ENCODE measurements around the gene SYTL5. TPM values are rescaled to one million over a fixed set of nuclear protein-coding genes. Genes with fewer than 3 reads are reported as not detected.
"Not testable (repeated sequence)": the region's sequence is repeated elsewhere in the genome, so short reads cannot be mapped to it uniquely, and the experiment has no call there.

The SYTL5 gene
- total RNA-seq, result not detected

- POLR2A ChIA-PET, result no interaction called here
Measured at GRCh38 chrX:38006291-38006690, at the start of gene SYTL5. Gene SYTL5 (plus strand): TSS chrX:38006553. CDS start chrX:38033890, 27,337 bp downstream.

DNA sequence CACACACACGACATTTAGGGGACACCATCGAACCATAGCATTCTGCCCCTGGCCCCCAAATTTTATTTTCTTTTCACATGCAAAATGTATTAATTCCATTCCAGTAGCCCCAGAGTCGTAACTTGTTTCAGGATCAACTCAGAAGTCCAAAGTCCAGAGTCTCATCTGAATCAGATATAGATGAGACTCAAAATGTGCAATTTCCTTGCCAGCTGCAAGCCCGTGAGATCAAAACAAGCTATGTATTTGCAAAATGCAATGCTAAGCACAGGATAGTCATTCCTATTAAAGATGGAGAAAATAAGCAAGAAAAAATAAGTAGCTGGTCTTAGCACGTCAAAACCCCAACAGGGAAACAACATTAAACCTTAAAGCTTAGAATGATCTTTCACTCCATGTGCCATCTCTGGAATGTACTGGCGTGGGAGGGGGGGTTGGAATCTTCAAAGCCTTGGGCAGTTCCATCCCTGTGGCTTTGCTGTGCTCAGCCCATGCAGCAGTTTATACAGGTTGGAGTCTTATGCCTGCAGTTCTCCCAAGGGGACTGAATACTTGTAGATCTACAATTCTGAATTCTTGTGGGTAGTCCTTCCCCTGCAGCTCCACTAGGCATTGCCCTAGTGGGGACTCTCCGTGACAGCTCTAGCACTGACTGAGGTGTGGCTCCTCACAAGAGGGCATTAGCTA lies 47.7 kb upstream of the SYTL5 start:
- CTCF ChIA-PET, result no interaction called here
- Mint-ChIP-seq H3K27me3 (no peaks in the 10 kb centered on the region), H3K4me1 (peaks cover 8% of the 10 kb centered on the region), H3K36me3 (ENCODE audit: low read depth) (no peaks in the 10 kb centered on the region), H3K27ac (no peak overlapping the region), H3K9me3 (no peaks in the 10 kb centered on the region), H3K4me3 (no peak overlapping the region)
- no peak for DNase-seq
- POLR2A ChIA-PET, result no interaction called here

More at GRCh38 chrX:38006291-38006690, at the start of gene SYTL5:
- CTCF ChIA-PET, result interaction anchor here (0.6 kb wide), 1 partner anchor 125 kb away, joined by 4 read pairs; no protein-coding TSS in a partner anchor
- DNase-seq, result no peak
- Mint-ChIP-seq H3K27me3 (peaks cover 6% of the 10 kb centered on the region), H3K27ac (no peak within 1 kb of the TSS), H3K4me1 (peaks cover 4% of the 10 kb centered on the region), H3K9me3 (no peaks in the 10 kb centered on the region), H3K36me3 (ENCODE audit: low read depth) (no peaks in the 10 kb centered on the region), H3K4me3 (no peak within 1 kb of the TSS)

DNA sequence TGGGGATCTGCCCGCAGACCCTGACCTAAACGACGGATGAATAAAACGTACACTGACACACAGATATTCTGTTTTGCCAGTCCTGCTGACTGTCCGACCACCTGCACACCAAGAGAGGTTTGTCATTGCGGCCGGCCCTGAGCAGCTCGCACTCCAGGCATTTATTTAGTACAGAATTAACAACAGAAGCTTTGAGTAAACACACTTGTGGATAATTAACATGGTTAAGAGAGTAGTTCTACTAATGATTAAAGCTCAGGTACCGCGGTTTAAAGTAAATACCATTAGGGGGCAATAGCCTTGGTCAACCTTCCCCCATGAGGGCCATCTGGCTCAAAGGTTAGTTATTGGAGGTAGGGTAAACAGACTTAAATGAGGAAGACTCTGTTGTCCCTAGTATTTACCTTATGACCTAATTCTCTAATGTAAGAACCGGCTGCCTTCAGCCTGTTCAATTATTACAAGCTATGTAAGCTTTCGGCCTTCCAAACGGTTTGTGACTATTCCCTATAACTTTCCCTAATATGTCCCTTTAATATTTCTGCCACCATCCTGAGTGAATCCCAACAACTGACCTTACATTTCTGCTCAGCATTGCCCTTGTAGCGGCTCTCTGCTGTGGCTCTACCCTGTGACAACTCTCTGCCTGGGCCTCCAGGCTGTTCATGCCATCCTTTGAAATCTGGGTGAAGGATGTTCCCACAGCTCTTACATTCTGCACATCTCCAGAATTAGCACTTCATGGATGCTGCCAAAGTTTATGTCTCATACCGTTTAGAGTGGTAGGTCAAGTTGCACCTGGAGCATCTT lies 46.9 kb upstream of the SYTL5 start:
- POLR2A ChIA-PET, result no interaction called here
- Mint-ChIP-seq H3K27ac (no peak overlapping the region), H3K4me3 (no peak overlapping the region), H3K4me1 (peaks cover 8% of the 10 kb centered on the region), H3K27me3 (no peaks in the 10 kb centered on the region), H3K9me3 (no peaks in the 10 kb centered on the region), H3K36me3 (ENCODE audit: low read depth) (no peaks in the 10 kb centered on the region)
- DNase-seq, result no peak
- CTCF ChIA-PET, result no interaction called here

DNA sequence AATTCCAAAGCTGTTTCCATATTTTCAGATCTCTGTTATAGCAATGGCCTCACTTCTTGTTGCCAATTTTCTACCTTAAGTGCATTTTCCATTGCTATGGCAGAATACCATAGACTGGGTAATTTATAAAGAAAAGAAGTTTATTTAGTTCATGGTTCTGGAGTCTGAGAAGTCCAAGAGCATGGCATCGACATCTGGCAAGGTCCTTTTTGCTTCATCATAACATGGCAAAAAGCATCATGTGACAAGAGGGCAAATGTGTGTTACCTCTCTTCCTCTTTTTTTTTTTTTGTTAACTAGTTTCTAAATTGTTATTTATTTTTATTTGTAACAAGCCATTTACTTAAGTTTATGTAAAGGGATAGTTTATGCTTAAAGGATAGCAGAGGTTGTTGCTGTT lies 45.2 kb upstream of the SYTL5 start:
- DNase-seq, result no peak
- CTCF ChIA-PET, result no interaction called here
- Mint-ChIP-seq H3K36me3 (ENCODE audit: low read depth) (no peaks in the 10 kb centered on the region), H3K27me3 (no peaks in the 10 kb centered on the region), H3K27ac (no peak overlapping the region), H3K9me3 (no peaks in the 10 kb centered on the region), H3K4me1 (peaks cover 8% of the 10 kb centered on the region), H3K4me3 (no peak overlapping the region)
- POLR2A ChIA-PET, result no interaction called here

DNA sequence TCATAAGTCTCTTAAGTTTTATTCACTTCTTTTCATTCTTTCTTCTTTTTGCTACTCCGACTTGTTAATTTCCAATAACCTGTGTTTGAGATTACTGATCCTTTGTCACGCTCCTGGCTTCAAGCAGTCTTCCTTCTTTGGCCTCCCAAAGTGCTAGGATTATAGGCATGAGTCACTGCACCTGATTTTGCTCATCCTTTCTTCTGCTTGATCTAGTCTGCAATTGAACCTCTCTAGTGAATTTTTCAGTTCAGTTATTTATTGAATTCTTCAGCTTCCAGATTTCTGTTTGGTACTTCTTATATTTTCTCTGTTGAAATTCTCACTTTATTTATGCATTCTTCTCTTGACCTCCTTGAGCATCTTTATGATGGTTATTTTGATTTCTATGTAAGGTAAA lies 38.6 kb upstream of the SYTL5 start:
- no peaks in the 10 kb centered on the region for H3K9me3 Mint-ChIP-seq
- no peak overlapping the region for H3K27ac Mint-ChIP-seq
- H3K36me3 Mint-ChIP-seq (ENCODE audit: low read depth), result no peaks in the 10 kb centered on the region
- no peak overlapping the region for H3K4me3 Mint-ChIP-seq
- CTCF ChIA-PET, result no interaction called here
- no peaks in the 10 kb centered on the region for H3K27me3 Mint-ChIP-seq
- H3K4me1 Mint-ChIP-seq, result no peaks in the 10 kb centered on the region
- POLR2A ChIA-PET, result no interaction called here
- no peak for DNase-seq

- Mint-ChIP-seq H3K9me3 (no peaks in the 10 kb centered on the region), H3K27ac (no peak overlapping the region), H3K4me1 (peaks cover 17% of the 10 kb centered on the region), H3K27me3 (peaks cover 1% of the 10 kb centered on the region), H3K36me3 (ENCODE audit: low read depth) (no peaks in the 10 kb centered on the region), H3K4me3 (no peak overlapping the region)
- DNase-seq, result no peak
- ChIA-PET POLR2A (no interaction called here), CTCF (no interaction called here)
Measured at GRCh38 chrX:37975421-37975820, 30.9 kb upstream of the SYTL5 start.

DNA sequence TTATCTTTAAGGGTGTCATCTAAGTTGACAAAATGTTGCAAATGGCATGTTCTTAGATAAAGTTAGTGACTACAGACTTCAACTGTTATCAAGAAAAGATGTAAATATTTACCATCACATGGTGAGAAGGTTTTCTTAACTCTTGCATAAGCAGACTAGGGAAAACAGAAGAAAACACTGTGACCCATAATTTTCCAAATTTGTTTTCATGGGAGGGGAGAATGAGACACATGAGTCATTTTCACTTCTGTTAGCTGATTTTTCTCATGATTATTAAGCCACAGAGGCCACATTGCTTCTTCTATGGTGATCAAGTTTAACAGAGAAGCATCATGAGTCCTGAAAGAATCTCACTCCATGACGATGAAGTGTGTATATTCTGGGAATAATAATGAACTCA lies 30.2 kb upstream of the SYTL5 start:
- H3K27me3 Mint-ChIP-seq, result peaks cover 1% of the 10 kb centered on the region
- DNase-seq, result no peak
- peaks cover 17% of the 10 kb centered on the region for H3K4me1 Mint-ChIP-seq
- H3K9me3 Mint-ChIP-seq, result peaks cover 2% of the 10 kb centered on the region
- no peak overlapping the region for H3K4me3 Mint-ChIP-seq
- ChIA-PET CTCF (interaction anchor here (0.6 to 0.7 kb wide), 2 partner anchors 264 to 287 kb away, joined by 4 read pairs; no protein-coding TSS in a partner anchor), POLR2A (no interaction called here)
- no peaks in the 10 kb centered on the region for H3K36me3 Mint-ChIP-seq (ENCODE audit: low read depth)
- H3K27ac Mint-ChIP-seq, result no peak overlapping the region

DNA sequence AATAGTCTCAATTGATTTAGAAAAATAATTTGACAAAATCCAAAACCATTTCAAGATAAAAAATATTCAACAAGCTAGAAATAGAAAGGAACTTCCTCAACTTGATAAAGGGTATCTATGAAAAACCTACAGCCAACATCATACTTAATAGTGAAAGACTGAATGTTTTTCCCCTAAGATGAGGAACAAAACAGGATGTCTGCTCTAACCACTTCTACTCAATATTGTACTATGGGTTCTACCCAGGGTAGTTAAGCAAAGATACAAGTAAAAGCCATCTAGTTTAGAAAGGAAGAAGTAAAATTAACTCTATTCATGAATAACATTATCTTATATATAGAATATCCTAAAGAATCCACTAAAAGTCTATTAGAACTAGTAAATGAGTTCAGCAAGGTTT lies 21.5 kb upstream of the SYTL5 start:
- Mint-ChIP-seq H3K9me3 (peaks cover 2% of the 10 kb centered on the region), H3K36me3 (ENCODE audit: low read depth) (peaks cover 2% of the 10 kb centered on the region), H3K4me1 (peaks cover 3% of the 10 kb centered on the region), H3K27ac (no peak overlapping the region), H3K4me3 (no peak overlapping the region), H3K27me3 (peaks cover under 1% of the 10 kb centered on the region)
- POLR2A ChIA-PET, result no interaction called here
- CTCF ChIA-PET, result no interaction called here
- DNase-seq, result no peak

DNA sequence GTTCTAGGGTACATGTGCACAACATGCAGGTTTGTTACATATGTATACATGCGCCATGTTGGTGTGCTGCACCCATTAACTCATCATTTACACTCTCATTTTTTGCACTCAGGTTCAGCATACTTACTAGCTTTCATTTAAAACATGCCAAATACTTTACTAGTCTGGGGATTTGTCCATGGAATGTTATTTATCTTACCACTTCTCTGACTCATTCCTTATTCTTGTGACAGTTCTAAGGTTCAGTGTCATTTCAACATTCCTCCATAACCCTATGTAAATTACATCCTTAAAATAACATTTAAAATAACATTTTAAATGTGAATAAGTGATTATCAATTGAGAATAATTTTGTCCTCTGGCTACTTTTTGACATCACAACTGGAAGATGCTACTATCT lies 19.5 kb upstream of the SYTL5 start:
- no peak for DNase-seq
- H3K27ac Mint-ChIP-seq, result no peak overlapping the region
- no peaks in the 10 kb centered on the region for H3K9me3 Mint-ChIP-seq
- POLR2A ChIA-PET, result no interaction called here
- no peak overlapping the region for H3K4me3 Mint-ChIP-seq
- H3K36me3 Mint-ChIP-seq (ENCODE audit: low read depth), result peaks cover 2% of the 10 kb centered on the region
- no peaks in the 10 kb centered on the region for H3K27me3 Mint-ChIP-seq
- H3K4me1 Mint-ChIP-seq, result peaks cover 3% of the 10 kb centered on the region
- CTCF ChIA-PET, result no interaction called here

GRCh38 chrX:37989304-37989703 lies 17.0 kb upstream of the SYTL5 start:
- ChIA-PET POLR2A (no interaction called here), CTCF (no interaction called here)
- no peaks in the 10 kb centered on the region for H3K36me3 Mint-ChIP-seq (ENCODE audit: low read depth)
- no peaks in the 10 kb centered on the region for H3K9me3 Mint-ChIP-seq
- H3K27me3 Mint-ChIP-seq, result no peaks in the 10 kb centered on the region
- DNase-seq, result no peak
- peaks cover 3% of the 10 kb centered on the region for H3K4me1 Mint-ChIP-seq
- H3K27ac Mint-ChIP-seq, result no peak overlapping the region
- no peak overlapping the region for H3K4me3 Mint-ChIP-seq

DNA sequence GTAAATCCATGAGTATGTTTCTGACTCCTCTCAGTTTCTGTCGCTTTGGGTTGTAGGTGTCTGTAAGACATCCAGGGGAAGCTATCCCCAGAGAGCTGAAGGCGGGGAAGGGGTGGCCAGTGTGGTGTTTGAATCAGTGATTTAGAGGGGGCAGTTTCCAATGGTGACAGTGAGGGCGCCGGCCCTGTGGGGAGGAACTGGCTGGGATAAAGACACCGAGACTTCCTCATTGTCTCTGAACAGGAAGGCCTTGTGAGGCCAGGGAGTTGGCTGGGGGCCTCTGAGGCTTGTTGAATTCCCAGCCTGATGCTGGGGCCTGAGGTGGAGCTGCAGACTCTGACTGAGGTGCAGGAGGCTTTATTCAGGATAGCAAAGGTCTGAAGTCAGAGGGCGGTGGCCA lies 15.1 kb upstream of the SYTL5 start:
- H3K4me1 Mint-ChIP-seq; DNase-seq; CTCF ChIA-PET; H3K27me3 Mint-ChIP-seq; POLR2A ChIA-PET; H3K4me3 Mint-ChIP-seq; H3K27ac Mint-ChIP-seq; H3K36me3 Mint-ChIP-seq (ENCODE audit: low read depth); H3K9me3 Mint-ChIP-seq: not testable (repeated sequence)

DNA sequence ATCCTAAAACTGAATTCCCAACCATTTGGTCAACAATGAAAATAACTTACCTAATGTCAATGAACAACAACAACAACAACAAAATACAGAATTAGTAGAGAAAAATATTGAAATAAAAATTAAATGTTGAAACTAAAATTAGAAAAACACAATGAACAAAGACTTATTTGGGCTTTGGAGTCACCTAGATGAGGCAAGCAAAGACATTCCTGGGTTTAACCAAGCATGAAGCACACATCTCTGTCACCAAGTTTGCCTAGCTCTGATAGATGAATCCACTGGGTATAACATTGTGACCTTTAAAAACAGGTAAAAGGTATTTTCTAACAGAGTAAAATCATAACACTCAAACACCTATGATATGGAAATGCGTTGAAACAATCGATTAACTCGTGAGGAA lies 13.2 kb upstream of the SYTL5 start:
- Mint-ChIP-seq H3K27me3 (no peaks in the 10 kb centered on the region), H3K4me1 (no peaks in the 10 kb centered on the region), H3K9me3 (no peaks in the 10 kb centered on the region), H3K27ac (no peak overlapping the region), H3K36me3 (ENCODE audit: low read depth) (no peaks in the 10 kb centered on the region), H3K4me3 (no peak overlapping the region)
- DNase-seq, result no peak
- ChIA-PET CTCF (interaction anchor here (0.6 kb wide), 1 partner anchor 66 kb away, joined by 3 read pairs; no protein-coding TSS in a partner anchor), POLR2A (no interaction called here)

- no peaks in the 10 kb centered on the region for H3K9me3 Mint-ChIP-seq
- no peaks in the 10 kb centered on the region for H3K36me3 Mint-ChIP-seq (ENCODE audit: low read depth)
- DNase-seq, result no peak
- no peak overlapping the region for H3K27ac Mint-ChIP-seq
- ChIA-PET POLR2A (no interaction called here), CTCF (interaction anchor here (0.9 kb wide), 1 partner anchor 173 kb away, joined by 4 read pairs; no protein-coding TSS in a partner anchor)
- H3K4me1 Mint-ChIP-seq, result no peaks in the 10 kb centered on the region
- H3K27me3 Mint-ChIP-seq, result no peaks in the 10 kb centered on the region
- no peak overlapping the region for H3K4me3 Mint-ChIP-seq
Measured at GRCh38 chrX:37993837-37994619, 12.3 kb upstream of the SYTL5 start.
